Neural crest cell (in vitro differentiated cells): Measurements from ENCODE around the gene BAK1. TPM values are rescaled to one million over a fixed set of nuclear protein-coding genes. Genes with fewer than 3 reads are reported as not detected.
A peak's percentile ranks its signal among the peaks of the same experiment; 100 is the strongest.

Source experiments
- DNase-seq: peaks from one replicate; pipeline ENCODE4 v3.0.0; 2021; ENCODE audit warnings: low read depth, mixed read lengths, low spot score
- H3K27ac Mint-ChIP-seq: one replicate; pipeline ENCODE4 v1.8.0; 2021; ENCODE audit warnings: mild to moderate bottlenecking, mixed read lengths; ENCODE audit not compliant: unreplicated experiment
- H3K27me3 Mint-ChIP-seq: 2 replicates; pipeline ENCODE4 v1.8.0; 2021; ENCODE audit warnings: low read depth, mild to moderate bottlenecking, mixed read lengths
- H3K36me3 Mint-ChIP-seq: 2 replicates; pipeline ENCODE4 v1.8.0; 2021; ENCODE audit warnings: low read depth, mild to moderate bottlenecking, mixed read lengths
- H3K4me1 Mint-ChIP-seq: 2 replicates; pipeline ENCODE4 v1.8.0; 2021; ENCODE audit warnings: mixed read lengths
- H3K4me3 Mint-ChIP-seq: one replicate; pipeline ENCODE4 v1.8.0; 2021; ENCODE audit warnings: mild to moderate bottlenecking, mixed read lengths
- H3K9me3 Mint-ChIP-seq: 2 replicates; pipeline ENCODE4 v1.8.0; 2021; ENCODE audit warnings: mixed read lengths
- CTCF ChIP-seq: fragments of 200-600 bp; sonication (generic); conservative IDR thresholded peaks from 2 replicates; pipeline ENCODE4 v1.5.0; 2021; ENCODE audit warnings: antibody characterized with exemption, mild to moderate bottlenecking
- total RNA-seq: library from RNA; stranded (reverse); gene quantifications from 2 replicates; pipeline ENCODE4 v1.2.1, GENCODE V29; 2021

The BAK1 gene
- total RNA-seq, 1 donor from 2014 or later = 29.9 TPM

DNA sequence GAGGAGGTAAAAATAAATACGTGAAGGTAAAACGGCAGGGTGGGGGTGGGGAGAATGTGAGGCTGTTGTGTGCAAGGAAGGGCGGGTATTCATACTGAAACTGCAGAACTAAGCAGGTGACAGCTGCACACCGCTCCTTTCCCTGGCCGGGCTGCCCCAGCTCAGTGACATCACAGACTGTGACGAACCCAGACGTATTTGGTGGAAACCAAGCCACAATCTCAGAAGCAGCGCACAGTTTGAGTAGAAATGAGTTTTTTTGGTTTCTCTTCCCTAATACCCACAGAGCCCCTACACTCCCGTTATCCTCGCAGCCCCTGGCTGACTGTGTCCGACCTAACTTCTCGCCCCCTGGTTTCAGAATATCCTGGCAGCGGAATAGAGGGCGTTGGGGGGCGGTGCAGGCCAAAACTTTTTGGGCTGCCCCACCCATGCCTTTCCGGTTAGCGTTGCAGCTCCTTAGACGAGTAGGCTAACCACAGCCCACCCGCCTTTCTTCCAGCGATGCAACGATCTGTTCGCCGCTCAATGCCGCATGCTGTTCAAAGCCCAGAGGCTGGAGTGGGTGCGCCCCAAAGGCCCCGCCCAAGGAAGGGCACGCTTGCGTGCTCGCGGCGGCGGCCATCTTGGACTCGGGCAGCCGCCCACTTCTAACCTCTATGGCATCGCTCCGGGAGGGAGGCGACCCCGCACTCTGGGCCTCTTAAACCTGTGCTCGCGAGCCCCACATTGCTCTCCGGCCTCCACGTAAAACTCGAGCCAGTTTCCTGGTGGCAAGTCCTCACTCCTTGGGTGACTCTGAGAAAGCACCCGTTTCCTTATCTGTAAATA, 9.1 kb downstream of the BAK1 start:
- Mint-ChIP-seq H3K4me1 (peaks cover 19% of the 10 kb centered on the region), H3K4me3 (peak overlapping the region; percentile 94), H3K27ac (peak overlapping the region; percentile 95), H3K27me3 (no peaks in the 10 kb centered on the region), H3K9me3 (no peaks in the 10 kb centered on the region), H3K36me3 (no peaks in the 10 kb centered on the region)
- no peak for TF ChIP-seq CTCF
- peak; percentile 69 for DNase-seq

- no peaks in the 10 kb centered on the region for H3K9me3 Mint-ChIP-seq
- no peak for TF ChIP-seq CTCF
- peaks cover 19% of the 10 kb centered on the region for H3K4me1 Mint-ChIP-seq
- H3K27ac Mint-ChIP-seq = no peak overlapping the region
- peak overlapping the region; percentile 74 for H3K4me3 Mint-ChIP-seq
- no peak for DNase-seq
- H3K27me3 Mint-ChIP-seq = no peaks in the 10 kb centered on the region
- no peaks in the 10 kb centered on the region for H3K36me3 Mint-ChIP-seq
Observed at GRCh38 chr6:33568826-33569570, 11.1 kb downstream of the BAK1 start.

- no peak overlapping the region for H3K27ac Mint-ChIP-seq
- peaks cover 19% of the 10 kb centered on the region for H3K4me1 Mint-ChIP-seq
- H3K4me3 Mint-ChIP-seq = no peak overlapping the region
- DNase-seq = no peak
- no peaks in the 10 kb centered on the region for H3K27me3 Mint-ChIP-seq
- no peaks in the 10 kb centered on the region for H3K9me3 Mint-ChIP-seq
- no peaks in the 10 kb centered on the region for H3K36me3 Mint-ChIP-seq
- TF ChIP-seq CTCF = no peak
Observed at GRCh38 chr6:33567836-33568235, 12.2 kb downstream of the BAK1 start.

- Mint-ChIP-seq H3K27me3 (no peaks in the 10 kb centered on the region), H3K9me3 (no peaks in the 10 kb centered on the region)
Observed at GRCh38 chr6:33566182-33567084, 13.6 kb downstream of the BAK1 start.

More at GRCh38 chr6:33566182-33567084, 13.6 kb downstream of the BAK1 start:
- Mint-ChIP-seq H3K4me3 (no peak overlapping the region), H3K4me1 (peaks cover 14% of the 10 kb centered on the region), H3K27ac (no peak overlapping the region), H3K36me3 (no peaks in the 10 kb centered on the region)
- no peak for DNase-seq
- no peak for TF ChIP-seq CTCF
